Measurements from ENCODE around the gene TXNL4A. TPM values are rescaled to one million over a fixed set of nuclear protein-coding genes. Genes with fewer than 3 reads are reported as not detected.

TXNL4A gene
- total and polyA plus RNA-seq, 7 donors: 81.5 to 217 (median 112) TPM

DNA sequence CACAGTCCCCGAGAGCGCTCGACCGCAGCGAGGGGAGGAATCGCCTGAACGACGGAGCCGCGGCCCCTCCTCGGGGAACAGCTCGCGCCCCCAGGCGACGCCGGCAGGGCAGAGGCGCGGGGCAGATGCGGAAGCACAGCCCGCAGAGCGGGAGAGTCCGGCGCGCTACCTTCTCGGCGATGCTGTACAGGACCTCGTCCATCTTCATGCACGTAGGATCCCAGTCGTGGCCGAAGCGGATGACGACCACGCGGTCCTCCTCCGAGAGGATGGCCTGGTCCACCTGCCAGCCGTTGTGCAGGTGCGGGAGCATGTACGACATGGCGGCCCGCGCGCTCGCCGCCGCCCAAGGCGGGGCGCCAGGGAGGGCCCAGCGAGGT lies 302 bp downstream of the TXNL4A start:
- Histone ChIP-seq H3K4me3 (peak overlapping the region; percentile 96), H3K27me3 (ENCODE audit: insufficient read depth in 3 of 3, low read length in 2 of 3) (no peaks in the 10 kb centered on the region), H3K27ac (peak overlapping the region; percentile 100), H3K9me3 (no peaks in the 10 kb centered on the region), H3K4me1 (peaks cover 28% of the 10 kb centered on the region), H3K36me3 (ENCODE audit: insufficient read depth in 1 of 2, low read depth in 1 of 2) (peaks cover 0 to 19% of the 10 kb centered on the region in 2 donors)
- TF ChIP-seq, protein P1, sequence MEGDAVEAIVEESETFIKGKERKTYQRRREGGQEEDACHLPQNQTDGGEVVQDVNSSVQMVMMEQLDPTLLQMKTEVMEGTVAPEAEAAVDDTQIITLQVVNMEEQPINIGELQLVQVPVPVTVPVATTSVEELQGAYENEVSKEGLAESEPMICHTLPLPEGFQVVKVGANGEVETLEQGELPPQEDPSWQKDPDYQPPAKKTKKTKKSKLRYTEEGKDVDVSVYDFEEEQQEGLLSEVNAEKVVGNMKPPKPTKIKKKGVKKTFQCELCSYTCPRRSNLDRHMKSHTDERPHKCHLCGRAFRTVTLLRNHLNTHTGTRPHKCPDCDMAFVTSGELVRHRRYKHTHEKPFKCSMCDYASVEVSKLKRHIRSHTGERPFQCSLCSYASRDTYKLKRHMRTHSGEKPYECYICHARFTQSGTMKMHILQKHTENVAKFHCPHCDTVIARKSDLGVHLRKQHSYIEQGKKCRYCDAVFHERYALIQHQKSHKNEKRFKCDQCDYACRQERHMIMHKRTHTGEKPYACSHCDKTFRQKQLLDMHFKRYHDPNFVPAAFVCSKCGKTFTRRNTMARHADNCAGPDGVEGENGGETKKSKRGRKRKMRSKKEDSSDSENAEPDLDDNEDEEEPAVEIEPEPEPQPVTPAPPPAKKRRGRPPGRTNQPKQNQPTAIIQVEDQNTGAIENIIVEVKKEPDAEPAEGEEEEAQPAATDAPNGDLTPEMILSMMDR (IDR thresholded peaks at IDR 0.05): peak; percentile 31
- 0% methylated on average over 39 to 48 of the region's 48 CpGs for whole genome bisulfite sequencing, 3 donors
- DNase-seq: no peak
- intact Hi-C loops (cut with DNase I): loop anchor here (1.0 to 5.0 kb wide), 5 partner anchors 23 to 311 kb away; partner anchors contain the start of genes SLC66A2 (in 2 of the 2), CTDP1 (in 1 of the 2), HSBP1L1 (in 1 of the 2) and RBFA (in 1 of the 2)
- peak; percentile 56 to 67 (median 64) for ATAC-seq

DNA sequence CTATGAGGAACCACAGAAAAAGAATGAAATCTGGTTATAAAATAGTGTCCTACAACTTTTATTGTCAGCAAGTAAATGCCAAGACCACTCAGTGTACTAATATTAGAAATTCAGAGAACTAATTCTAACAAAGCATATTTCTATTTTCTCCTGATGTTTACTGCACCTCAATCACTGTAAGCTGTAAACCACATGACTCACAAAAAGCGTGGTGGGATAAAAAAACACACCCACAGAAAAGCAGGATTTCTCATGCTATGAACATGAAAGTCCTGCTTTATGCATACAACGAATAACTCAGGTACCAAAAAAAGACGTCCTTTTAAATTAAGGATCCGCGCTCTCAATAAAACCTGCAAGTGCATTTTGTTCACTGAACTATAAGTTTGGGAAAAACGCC lies 797 bp downstream of the TXNL4A start:
- Histone ChIP-seq H3K27ac (peak overlapping the region; percentile 100), H3K4me3 (peak overlapping the region; percentile 96), H3K9me3 (no peaks in the 10 kb centered on the region), H3K36me3 (ENCODE audit: insufficient read depth in 1 of 2, low read depth in 1 of 2) (peaks cover 0 to 19% of the 10 kb centered on the region in 2 donors), H3K4me1 (peaks cover 30% of the 10 kb centered on the region), H3K27me3 (ENCODE audit: insufficient read depth in 3 of 3, low read length in 2 of 3) (no peaks in the 10 kb centered on the region)
- intact Hi-C loops (cut with DNase I): loop anchor here (5.0 kb wide), 2 partner anchors 35 to 310 kb away; partner anchors contain the start of genes SLC66A2 (in 2 of the 2) and CTDP1 (in 1 of the 2)
- no peak for ATAC-seq
- no peak for DNase-seq
- 1 to 2% (median 1%) methylated on average over 6 of the region's 6 CpGs for WGBS, 3 donors
- TF ChIP-seq, protein P1 (IDR thresholded peaks at IDR 0.05): no peak

DNA sequence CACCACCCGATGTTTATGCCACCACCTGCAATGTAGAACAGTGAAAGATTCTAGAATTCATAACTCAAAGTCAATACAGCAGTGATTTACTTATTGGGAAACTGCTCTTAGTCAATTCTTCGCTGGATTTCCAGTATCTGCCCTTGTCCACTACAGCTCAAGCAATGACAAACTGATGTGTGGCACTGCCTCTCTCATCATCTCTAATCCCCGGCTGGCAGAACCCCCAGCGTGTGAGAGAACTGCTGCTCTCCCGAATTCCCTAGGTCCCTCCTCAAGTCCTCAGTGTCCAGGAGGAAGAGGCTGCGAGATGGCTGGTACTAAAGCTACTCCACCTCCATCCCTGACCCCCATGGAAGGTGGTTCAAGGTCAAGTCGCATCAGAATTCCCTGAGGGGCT lies 1.6 kb downstream of the TXNL4A start:
- intact Hi-C loops (cut with DNase I): loop anchor here (5.0 kb wide), 2 partner anchors 34 to 309 kb away; partner anchors contain the start of genes SLC66A2 (in 2 of the 2) and CTDP1 (in 1 of the 2)
- Histone ChIP-seq H3K4me3 (peak overlapping the region; percentile 96), H3K27me3 (ENCODE audit: insufficient read depth in 3 of 3, low read length in 2 of 3) (no peaks in the 10 kb centered on the region), H3K9me3 (no peaks in the 10 kb centered on the region), H3K4me1 (peaks cover 30% of the 10 kb centered on the region), H3K27ac (no peak overlapping the region), H3K36me3 (ENCODE audit: insufficient read depth in 1 of 2, low read depth in 1 of 2) (peaks cover 0 to 19% of the 10 kb centered on the region in 2 donors)
- ATAC-seq (no peak), DNase-seq (no peak)
- 22 to 31% (median 25%) methylated on average over 7 of the region's 7 CpGs for WGBS, 3 donors
- TF ChIP-seq, protein P1 (IDR thresholded peaks at IDR 0.05): no peak

DNA sequence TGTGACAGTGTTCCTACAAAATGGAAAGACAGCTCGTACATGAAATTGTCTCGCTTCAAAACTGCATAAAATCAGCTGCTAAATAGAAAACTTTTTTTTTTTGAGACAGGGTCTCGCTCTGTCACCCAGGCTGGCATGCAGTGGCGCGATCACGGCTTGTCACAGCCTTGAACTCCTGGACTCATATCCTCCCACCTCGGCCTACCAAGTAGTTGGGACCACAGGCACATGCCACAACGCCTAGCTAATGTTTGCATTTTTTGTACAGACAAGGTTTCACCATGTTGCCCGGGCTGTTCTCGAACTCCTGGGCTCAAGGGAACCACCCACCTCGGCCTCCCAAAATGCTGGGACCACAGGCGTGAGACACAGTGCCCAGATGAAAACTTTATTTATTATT lies 3.2 kb downstream of the TXNL4A start:
- WGBS, 3 donors: 90% methylated on average over 12 of the region's 12 CpGs
- Histone ChIP-seq H3K9me3 (no peaks in the 10 kb centered on the region), H3K4me3 (no peak overlapping the region), H3K27ac (no peak overlapping the region), H3K36me3 (ENCODE audit: insufficient read depth in 1 of 2, low read depth in 1 of 2) (peaks cover 0 to 19% of the 10 kb centered on the region in 2 donors), H3K4me1 (peaks cover 30% of the 10 kb centered on the region), H3K27me3 (ENCODE audit: insufficient read depth in 3 of 3, low read length in 2 of 3) (no peaks in the 10 kb centered on the region)
- intact Hi-C loops (cut with DNase I): loop anchor here (5.0 kb wide), 2 partner anchors 33 to 308 kb away; partner anchors contain the start of genes SLC66A2 (in 2 of the 2) and CTDP1 (in 1 of the 2)
- ATAC-seq: no peak
- TF ChIP-seq, protein P1 (IDR thresholded peaks at IDR 0.05): no peak
- no peak for DNase-seq

DNA sequence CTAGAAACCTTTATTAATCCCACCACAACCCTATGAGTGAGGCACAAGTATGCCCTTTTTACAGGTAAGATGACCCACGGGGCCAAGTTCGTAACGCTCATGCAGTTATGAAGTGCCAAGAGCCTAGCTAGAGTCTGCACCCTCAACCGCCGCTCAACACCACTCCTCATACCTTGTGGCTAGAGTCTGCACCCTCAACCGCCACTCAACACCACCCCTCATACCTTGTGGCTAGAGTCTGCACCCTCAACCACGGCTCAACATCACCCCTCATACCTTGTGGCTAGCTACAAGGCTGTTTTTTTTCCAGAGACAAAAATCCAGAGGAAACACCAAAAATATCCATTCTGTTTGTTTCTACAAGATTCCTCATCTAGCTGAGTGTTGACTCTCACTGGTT lies 4.6 kb downstream of the TXNL4A start:
- Histone ChIP-seq H3K36me3 (ENCODE audit: insufficient read depth in 1 of 2, low read depth in 1 of 2) (peaks cover 0 to 25% of the 10 kb centered on the region in 2 donors), H3K9me3 (no peaks in the 10 kb centered on the region), H3K27ac (no peak overlapping the region), H3K27me3 (ENCODE audit: insufficient read depth in 3 of 3, low read length in 2 of 3) (no peaks in the 10 kb centered on the region), H3K4me3 (no peak overlapping the region), H3K4me1 (peaks cover 22% of the 10 kb centered on the region)
- WGBS, 3 donors: 93 to 95% (median 95%) methylated on average over 7 of the region's 7 CpGs
- TF ChIP-seq, protein P1 (IDR thresholded peaks at IDR 0.05): no peak
- DNase-seq (no peak), ATAC-seq (no peak)
- intact Hi-C loops (cut with DNase I): no loop called here

All from psoas muscle (tissue), 8 donors.